AG08395 (cell line): ENCODE results near the gene C19orf12.

Experiments
- DNase-seq: peaks from one replicate; pipeline ENCODE4 v3.0.0; 2012; ENCODE audit warnings: mixed read lengths, low spot score

The C19orf12 gene

DNA sequence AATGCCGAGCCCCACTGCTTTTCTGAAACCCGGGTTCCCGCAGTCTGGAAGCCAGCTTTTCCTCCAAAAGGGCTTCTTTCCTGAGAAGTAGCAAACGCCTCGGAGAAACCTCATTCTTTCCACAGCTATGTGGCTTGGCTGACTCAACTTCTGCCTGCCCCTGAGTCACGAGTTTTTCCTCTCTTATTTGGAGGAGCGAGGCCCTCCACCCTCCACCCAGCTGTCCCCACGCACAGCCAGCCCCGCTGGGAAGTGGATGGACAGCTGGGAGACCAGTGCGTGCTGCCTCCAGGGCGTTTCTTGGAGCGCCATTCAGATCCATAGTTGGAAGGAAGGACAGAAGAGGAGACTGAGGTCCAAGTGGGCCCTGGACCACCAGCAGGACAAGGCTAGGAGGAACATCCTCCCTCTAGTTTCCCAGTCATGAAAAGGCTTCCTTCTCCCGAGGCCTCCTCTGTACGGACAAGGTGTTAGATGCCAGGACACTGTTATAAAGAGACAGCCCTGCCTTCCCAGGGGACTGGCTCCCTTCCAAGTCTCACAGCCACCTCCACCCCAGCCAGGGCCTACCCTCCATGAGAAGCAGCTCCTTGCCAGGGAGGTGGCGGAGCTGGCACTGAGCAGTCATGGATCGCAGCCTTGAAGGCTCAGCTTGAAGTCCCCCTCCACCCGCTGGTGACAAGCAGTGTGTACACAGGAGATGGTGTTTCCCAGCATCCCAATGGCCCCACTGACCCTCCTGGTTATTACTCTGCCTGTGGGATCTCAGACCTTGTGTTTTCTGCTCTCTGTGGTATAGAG, 52.3 kb downstream of the C19orf12 start:
- DNase-seq, result peak; percentile 95

DNA sequence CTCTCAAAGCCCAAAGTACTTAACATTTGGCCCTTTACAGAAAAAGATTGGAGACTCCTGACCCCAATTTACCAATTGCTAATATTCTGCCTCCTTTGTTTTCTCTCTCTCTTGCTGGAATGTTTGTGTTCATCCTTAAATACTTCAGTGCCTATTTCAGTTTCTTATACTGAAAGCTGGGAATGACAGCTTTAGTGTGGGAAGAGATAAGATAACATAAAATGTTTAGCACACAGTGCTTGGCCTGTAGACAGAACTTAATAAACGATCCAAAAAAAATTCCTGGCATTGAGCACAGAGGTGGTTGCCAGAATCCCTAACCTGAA, 52.8 kb downstream of the C19orf12 start:
- DNase-seq, result no peak

DNA sequence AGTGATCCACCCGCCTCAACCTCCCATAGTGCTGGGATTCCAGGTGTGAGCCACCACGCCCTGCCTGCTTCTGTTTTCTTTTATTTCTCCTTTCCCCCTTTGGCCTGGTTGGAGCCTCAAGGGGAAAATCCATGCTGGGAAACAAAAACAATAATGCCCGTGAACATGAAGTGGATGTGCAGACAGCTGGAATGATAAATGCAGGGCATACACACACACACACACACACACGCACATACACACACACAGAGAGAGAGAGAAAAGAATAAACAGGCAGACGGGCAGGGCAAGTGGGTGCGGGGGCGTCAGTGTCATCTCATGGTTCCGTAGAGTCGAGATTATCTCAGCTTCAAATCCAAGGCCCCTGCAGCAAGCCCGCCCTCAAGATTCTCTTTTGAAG, 54.2 kb downstream of the C19orf12 start:
- no peak for DNase-seq

GRCh38 chr19:29658221-29658991, 56.7 kb downstream of the C19orf12 start:
- no peak for DNase-seq

- no peak for DNase-seq
Measured at GRCh38 chr19:29655648-29656335, 59.3 kb downstream of the C19orf12 start.

- no peak for DNase-seq
Measured at GRCh38 chr19:29653398-29653797, 61.7 kb downstream of the C19orf12 start.

- no peak for DNase-seq
Measured at GRCh38 chr19:29651622-29652394, 63.3 kb downstream of the C19orf12 start.

GRCh38 chr19:29650772-29651387, 64.2 kb downstream of the C19orf12 start:
- DNase-seq, result no peak
